ENCODE measurements around the gene ADAD2.

Gene ADAD2

DNA sequence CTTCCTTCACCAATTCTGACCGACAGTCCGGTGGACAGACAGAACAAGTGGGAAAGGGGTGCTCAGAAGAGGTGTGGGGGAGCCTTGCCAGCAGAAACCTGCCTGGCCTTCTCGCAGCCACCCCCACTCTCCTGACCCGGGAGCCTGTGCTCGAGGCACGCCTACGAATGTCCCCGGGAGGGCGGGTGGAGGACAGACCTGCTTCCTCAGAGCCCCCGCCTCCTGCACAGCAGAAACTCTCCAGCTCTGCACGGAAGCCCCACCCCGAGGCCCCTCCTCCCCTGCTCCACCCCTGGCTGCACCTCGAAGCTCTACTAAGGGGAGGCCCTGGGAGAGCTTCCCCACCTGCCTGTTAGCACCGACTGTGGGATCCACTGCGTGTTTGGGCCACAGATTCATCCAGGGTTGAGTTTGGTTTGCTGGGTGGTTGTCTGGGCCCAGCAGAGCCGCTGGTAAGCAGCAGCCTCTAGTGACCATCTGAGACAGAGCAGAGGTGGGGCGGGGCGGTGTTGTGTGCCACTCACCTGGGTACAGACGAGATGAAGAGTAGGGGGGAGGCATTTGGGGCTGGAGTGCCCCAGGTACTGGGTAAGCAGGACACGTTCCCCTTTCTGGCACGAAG, 10.3 kb upstream of the ADAD2 start:
- no peak overlapping the region for H2AFZ ChIP-seq (ENCODE audit: low read depth, low read length)
- H3K4me3 ChIP-seq (ENCODE audit: low read length) = no peak overlapping the region
- H3K27me3 ChIP-seq (ENCODE audit: insufficient read depth, low read length) = no peaks in the 10 kb centered on the region
- peaks cover 22% of the 10 kb centered on the region for H3K4me1 ChIP-seq (ENCODE audit: insufficient read depth, low read length)
- H3K36me3 ChIP-seq (ENCODE audit: insufficient read depth, low read length) = peaks cover 69% of the 10 kb centered on the region
- H3K9me3 ChIP-seq (ENCODE audit: low read length) = no peaks in the 10 kb centered on the region

DNA sequence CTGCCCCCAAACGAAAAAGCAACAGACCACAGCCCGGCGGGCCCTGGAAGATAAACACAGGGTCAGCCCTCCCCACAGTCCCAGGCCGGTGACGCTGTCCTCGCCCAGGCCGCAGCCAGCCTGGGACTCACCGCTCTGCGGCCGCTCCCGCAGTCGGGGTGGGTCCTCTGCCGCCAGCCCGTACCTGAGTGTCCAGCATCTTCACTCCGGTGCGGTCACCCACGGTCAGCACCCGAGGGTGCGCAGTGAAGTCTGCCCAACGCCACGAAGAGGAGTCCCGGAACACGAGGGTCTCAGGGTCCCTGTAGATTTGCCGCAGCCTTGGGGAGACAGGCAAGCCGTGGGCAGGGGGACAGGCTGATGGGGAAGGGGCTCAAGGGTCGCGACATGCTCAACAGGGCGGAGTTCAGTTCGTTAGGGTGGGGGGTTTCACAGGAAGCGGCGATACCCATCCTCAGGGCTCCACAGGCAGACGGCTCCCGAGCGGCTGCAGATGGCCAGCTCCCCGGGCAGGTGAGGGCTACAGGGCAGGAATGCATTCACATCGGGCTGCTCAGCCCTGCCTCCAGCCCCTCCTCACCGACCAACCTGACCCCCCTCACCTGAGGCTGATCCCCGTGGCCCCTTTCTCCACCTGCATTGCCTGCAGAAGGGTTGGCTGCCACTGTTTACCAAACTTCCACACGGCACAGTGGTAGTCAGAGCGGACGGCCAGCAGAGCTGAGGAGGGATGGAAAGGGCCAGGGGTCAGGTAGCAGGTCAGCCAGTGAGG, 9.6 kb upstream of the ADAD2 start:
- Histone ChIP-seq H3K9me3 (ENCODE audit: low read length) (no peaks in the 10 kb centered on the region), H3K36me3 (ENCODE audit: insufficient read depth, low read length) (peaks cover 69% of the 10 kb centered on the region), H3K4me1 (ENCODE audit: insufficient read depth, low read length) (peaks cover 24% of the 10 kb centered on the region), H3K27me3 (ENCODE audit: insufficient read depth, low read length) (no peaks in the 10 kb centered on the region), H3K4me3 (ENCODE audit: low read length) (no peak overlapping the region), H2AFZ (ENCODE audit: low read depth, low read length) (no peak overlapping the region)

DNA sequence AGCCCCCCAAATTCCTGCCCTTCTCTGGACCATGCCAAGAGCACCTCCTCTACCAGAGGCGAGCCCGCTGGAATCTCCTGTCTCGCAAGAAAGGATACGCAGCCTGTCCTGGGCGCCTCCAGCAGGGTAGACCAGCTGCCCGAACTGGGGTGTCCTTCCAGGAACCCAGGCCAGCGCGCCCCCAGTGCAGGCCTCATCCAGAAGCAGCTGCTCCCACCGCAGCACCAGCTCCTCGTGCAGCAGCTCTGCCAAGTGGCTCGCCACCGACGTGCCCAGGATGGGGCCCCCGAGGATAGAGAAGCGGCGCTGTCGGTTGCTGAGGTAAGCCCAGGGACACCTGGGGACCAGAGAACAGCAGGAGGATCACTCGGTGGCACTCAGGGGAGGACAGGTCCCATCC, 8.9 kb upstream of the ADAD2 start:
- H3K27me3 ChIP-seq (ENCODE audit: insufficient read depth, low read length) = no peaks in the 10 kb centered on the region
- H3K9me3 ChIP-seq (ENCODE audit: low read length) = no peaks in the 10 kb centered on the region
- peaks cover 16% of the 10 kb centered on the region for H3K4me1 ChIP-seq (ENCODE audit: insufficient read depth, low read length)
- peaks cover 69% of the 10 kb centered on the region for H3K36me3 ChIP-seq (ENCODE audit: insufficient read depth, low read length)
- no peak overlapping the region for H3K4me3 ChIP-seq (ENCODE audit: low read length)
- no peak overlapping the region for H2AFZ ChIP-seq (ENCODE audit: low read depth, low read length)

DNA sequence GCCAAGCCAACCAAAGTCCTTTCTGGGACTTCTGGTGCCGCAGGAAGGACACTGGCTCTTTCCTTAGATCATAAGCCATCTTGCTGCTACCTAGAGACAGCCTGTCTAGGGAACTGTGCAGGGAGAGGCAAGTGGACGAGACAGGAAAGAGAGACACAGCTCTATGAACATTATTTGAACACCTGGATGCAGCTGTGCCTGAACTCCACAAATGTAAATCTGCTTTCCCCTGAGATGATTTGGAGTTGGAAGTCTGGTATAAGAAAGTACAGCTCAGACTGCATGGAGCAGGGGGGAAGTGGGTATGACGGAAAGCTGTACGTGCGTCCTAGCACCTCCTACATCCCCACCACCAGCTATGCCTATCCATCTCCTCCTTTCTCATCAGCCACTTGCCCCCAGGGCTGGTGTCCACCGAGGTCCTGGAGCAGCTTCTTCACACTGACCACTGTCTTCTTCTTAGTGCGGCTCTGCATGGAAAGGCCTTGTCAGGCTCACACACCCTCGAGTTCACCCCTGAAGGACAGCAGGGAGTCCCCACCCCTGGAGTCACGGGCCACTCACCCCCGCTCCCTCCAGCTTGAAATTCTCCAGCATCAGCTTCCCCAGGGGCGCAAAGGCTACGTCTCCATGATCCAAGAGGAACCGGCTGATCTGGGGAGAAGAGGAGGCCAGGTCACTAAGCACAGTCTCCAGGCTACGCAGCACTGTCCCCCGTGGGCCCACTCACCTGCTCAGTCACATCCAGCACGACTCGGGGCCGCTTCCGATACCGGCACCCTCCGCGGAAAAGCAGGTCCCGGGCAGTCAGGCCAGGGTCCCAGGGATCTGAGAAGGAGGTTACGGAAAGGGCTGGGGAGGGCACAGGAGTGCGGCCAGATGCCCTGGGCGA, 8.0 kb upstream of the ADAD2 start:
- Histone ChIP-seq H2AFZ (ENCODE audit: low read depth, low read length) (no peak overlapping the region), H3K27me3 (ENCODE audit: insufficient read depth, low read length) (no peaks in the 10 kb centered on the region), H3K4me3 (ENCODE audit: low read length) (no peak overlapping the region), H3K9me3 (ENCODE audit: low read length) (no peaks in the 10 kb centered on the region), H3K36me3 (ENCODE audit: insufficient read depth, low read length) (peaks cover 68% of the 10 kb centered on the region), H3K4me1 (ENCODE audit: insufficient read depth, low read length) (peaks cover 11% of the 10 kb centered on the region)

GRCh38 chr16:84183572-84183875, 7.4 kb upstream of the ADAD2 start:
- H3K36me3 ChIP-seq (ENCODE audit: insufficient read depth, low read length) = peaks cover 62% of the 10 kb centered on the region
- H3K4me1 ChIP-seq (ENCODE audit: insufficient read depth, low read length) = peaks cover 11% of the 10 kb centered on the region
- H3K4me3 ChIP-seq (ENCODE audit: low read length) = no peak overlapping the region
- H3K27me3 ChIP-seq (ENCODE audit: insufficient read depth, low read length) = no peaks in the 10 kb centered on the region
- H2AFZ ChIP-seq (ENCODE audit: low read depth, low read length) = no peak overlapping the region
- H3K9me3 ChIP-seq (ENCODE audit: low read length) = no peaks in the 10 kb centered on the region

DNA sequence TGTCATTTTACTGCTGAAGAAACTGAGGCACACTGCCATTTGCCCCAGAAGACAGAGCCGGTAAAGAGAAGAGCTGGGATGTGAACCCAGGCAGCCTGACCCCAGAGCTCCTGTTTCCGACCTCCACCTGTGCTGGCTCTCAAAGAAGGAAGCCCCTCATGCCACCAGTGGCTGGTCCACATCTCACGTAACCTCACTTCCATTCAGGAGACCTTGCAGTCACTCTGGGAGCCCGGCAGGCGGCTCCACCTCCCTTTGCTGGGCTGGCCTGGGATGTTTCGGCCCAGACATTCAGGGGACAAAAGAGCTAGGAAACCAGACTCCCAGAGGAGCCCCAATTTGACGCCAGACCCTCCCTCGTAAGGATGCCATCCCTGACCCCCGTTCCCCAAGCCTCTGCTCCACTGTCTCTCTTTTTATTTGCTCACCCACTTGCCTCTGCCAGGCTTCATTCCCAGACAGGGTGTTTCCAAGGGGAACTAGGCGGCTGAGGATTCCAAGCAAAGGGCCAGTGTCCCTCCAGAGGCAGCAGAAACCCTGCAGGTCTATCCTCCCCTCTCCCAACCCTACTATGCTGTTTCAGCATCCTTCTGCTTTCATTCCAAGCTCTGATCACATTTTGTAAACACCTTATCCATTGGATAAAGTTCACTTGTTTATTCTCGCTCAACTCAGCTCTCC, 6.9 kb upstream of the ADAD2 start:
- no peaks in the 10 kb centered on the region for H3K27me3 ChIP-seq (ENCODE audit: insufficient read depth, low read length)
- peaks cover 58% of the 10 kb centered on the region for H3K36me3 ChIP-seq (ENCODE audit: insufficient read depth, low read length)
- no peak overlapping the region for H3K4me3 ChIP-seq (ENCODE audit: low read length)
- H2AFZ ChIP-seq (ENCODE audit: low read depth, low read length) = no peak overlapping the region
- no peaks in the 10 kb centered on the region for H3K9me3 ChIP-seq (ENCODE audit: low read length)
- H3K4me1 ChIP-seq (ENCODE audit: insufficient read depth, low read length) = peaks cover 11% of the 10 kb centered on the region

DNA sequence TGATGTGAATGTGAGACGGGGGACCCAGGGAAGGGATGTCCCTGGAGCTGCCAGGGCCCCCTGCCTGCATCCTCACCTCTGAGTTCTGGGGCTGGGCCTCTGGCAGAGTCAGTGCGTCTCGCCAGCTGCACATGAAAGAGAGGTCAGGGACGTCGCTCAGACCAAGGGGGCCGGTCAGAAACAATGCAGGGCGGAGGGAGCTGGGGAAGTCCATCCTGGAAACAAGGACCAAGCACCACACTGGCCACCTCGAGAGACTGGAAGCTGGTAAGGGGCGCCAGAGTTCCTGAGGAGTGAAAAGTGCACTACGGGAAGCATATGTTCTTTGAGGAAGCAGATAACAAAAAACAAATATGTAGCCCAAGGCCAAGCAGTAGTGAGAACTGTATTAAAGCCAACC, 6.2 kb upstream of the ADAD2 start:
- Histone ChIP-seq H3K27me3 (ENCODE audit: insufficient read depth, low read length) (no peaks in the 10 kb centered on the region), H3K4me3 (ENCODE audit: low read length) (no peak overlapping the region), H2AFZ (ENCODE audit: low read depth, low read length) (no peak overlapping the region), H3K36me3 (ENCODE audit: insufficient read depth, low read length) (peaks cover 51% of the 10 kb centered on the region), H3K4me1 (ENCODE audit: insufficient read depth, low read length) (peaks cover 11% of the 10 kb centered on the region), H3K9me3 (ENCODE audit: low read length) (no peaks in the 10 kb centered on the region)

GRCh38 chr16:84186685-84187437, 4.1 kb upstream of the ADAD2 start, which contains the start of gene TAF1C:
TSS of gene TAF1C (minus strand) at chr16:84187057. CDS start at chr16:84184988, 2,069 bp downstream.
- H3K9me3 ChIP-seq (ENCODE audit: low read length) = no peaks in the 10 kb centered on the region
- peaks cover 11% of the 10 kb centered on the region for H3K4me1 ChIP-seq (ENCODE audit: insufficient read depth, low read length)
- H3K4me3 ChIP-seq (ENCODE audit: low read length) = peak within 1 kb of the TSS; percentile 94
- peak within 1 kb of the TSS; percentile 85 for H2AFZ ChIP-seq (ENCODE audit: low read depth, low read length)
- H3K27me3 ChIP-seq (ENCODE audit: insufficient read depth, low read length) = no peaks in the 10 kb centered on the region
- H3K36me3 ChIP-seq (ENCODE audit: insufficient read depth, low read length) = peaks cover 36% of the 10 kb centered on the region

DNA sequence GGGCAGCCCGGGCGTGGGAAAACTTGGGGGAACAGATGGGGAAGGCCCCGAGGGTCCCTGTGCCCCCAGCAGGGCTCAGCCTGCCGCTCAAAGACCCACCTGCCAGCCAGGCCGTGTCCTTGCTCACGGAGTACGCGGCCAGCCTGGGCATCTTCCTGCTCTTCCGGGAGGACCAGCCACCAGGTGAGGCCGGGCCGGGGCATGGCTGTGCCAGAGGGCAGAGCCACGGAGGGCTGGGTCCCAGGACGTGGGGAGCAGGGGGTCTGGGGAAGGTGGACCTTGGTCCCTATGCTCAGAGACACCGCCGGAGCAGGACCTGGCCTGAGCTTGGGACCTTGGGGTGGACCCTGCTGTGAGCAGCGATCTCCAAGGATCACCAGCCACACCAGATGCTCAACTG, 509 bp downstream of the ADAD2 start:
- no peaks in the 10 kb centered on the region for H3K4me1 ChIP-seq (ENCODE audit: insufficient read depth, low read length)
- no peak overlapping the region for H3K4me3 ChIP-seq (ENCODE audit: low read length)
- H2AFZ ChIP-seq (ENCODE audit: low read depth, low read length) = no peak overlapping the region
- H3K27me3 ChIP-seq (ENCODE audit: insufficient read depth, low read length) = no peaks in the 10 kb centered on the region
- no peaks in the 10 kb centered on the region for H3K36me3 ChIP-seq (ENCODE audit: insufficient read depth, low read length)
- H3K9me3 ChIP-seq (ENCODE audit: low read length) = no peaks in the 10 kb centered on the region

DNA sequence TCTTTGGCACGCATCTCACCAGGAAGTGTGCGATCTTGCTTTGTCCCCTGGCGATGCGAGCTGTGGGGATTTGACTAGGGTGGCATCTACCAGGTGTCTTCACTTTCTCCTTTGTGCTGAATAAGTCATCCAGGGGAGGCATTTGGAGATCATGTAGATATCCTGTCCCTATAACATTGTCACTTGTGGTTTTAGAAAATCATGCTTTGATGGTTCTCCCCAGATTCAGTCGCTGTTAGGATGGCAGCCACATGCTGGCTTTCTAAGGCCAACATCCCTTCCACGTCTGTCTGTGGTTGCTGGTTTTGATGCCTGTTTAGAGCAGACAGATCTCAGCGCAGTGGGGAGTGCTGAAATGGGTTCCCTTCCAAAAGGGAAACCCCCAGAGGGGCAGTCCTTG, 2.5 kb downstream of the ADAD2 start:
- Histone ChIP-seq H3K4me1 (ENCODE audit: insufficient read depth, low read length) (no peaks in the 10 kb centered on the region), H3K4me3 (ENCODE audit: low read length) (no peak overlapping the region), H3K27me3 (ENCODE audit: insufficient read depth, low read length) (peaks cover 11% of the 10 kb centered on the region), H3K9me3 (ENCODE audit: low read length) (no peaks in the 10 kb centered on the region), H3K36me3 (ENCODE audit: insufficient read depth, low read length) (no peaks in the 10 kb centered on the region), H2AFZ (ENCODE audit: low read depth, low read length) (no peak overlapping the region)

DNA sequence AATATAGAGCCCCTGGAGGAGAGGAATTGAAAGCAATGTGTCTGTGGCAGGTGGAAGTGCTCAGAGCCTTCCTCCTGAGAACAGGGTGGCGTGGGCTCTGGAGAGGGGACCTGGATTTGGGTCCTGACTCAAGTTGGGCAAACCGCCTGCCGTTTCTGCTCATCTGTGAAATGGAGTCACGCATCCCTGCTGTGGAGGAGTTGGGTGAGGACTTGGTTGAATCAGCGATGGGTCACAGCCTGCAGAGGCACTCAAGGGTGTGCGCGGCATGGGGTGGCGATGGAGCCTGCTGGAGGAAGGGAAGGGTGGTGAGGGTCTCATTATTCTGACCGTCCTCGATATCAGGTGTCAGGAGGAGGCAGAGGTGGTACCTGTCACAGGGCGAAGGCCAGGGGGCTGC, 3.1 kb downstream of the ADAD2 start:
- Histone ChIP-seq H3K4me3 (ENCODE audit: low read length) (no peak overlapping the region), H3K9me3 (ENCODE audit: low read length) (no peaks in the 10 kb centered on the region), H3K36me3 (ENCODE audit: insufficient read depth, low read length) (no peaks in the 10 kb centered on the region), H3K27me3 (ENCODE audit: insufficient read depth, low read length) (peaks cover 14% of the 10 kb centered on the region), H2AFZ (ENCODE audit: low read depth, low read length) (no peak overlapping the region), H3K4me1 (ENCODE audit: insufficient read depth, low read length) (no peaks in the 10 kb centered on the region)

GRCh38 chr16:84194470-84195200, 3.7 kb downstream of the ADAD2 start:
- no peaks in the 10 kb centered on the region for H3K9me3 ChIP-seq (ENCODE audit: low read length)
- H3K36me3 ChIP-seq (ENCODE audit: insufficient read depth, low read length) = no peaks in the 10 kb centered on the region
- H3K4me1 ChIP-seq (ENCODE audit: insufficient read depth, low read length) = no peaks in the 10 kb centered on the region
- H3K4me3 ChIP-seq (ENCODE audit: low read length) = no peak overlapping the region
- H2AFZ ChIP-seq (ENCODE audit: low read depth, low read length) = no peak overlapping the region
- peaks cover 14% of the 10 kb centered on the region for H3K27me3 ChIP-seq (ENCODE audit: insufficient read depth, low read length)

Data from neuron (in vitro differentiated cells).